HK-2 (cell line): ENCODE results near the gene PIP5KL1.

Source experiments
- DNase-seq: peaks from one replicate; pipeline ENCODE4 v3.0.0-alpha.2; 2018; ENCODE audit not compliant: unreplicated experiment

PIP5KL1 gene, protein sequence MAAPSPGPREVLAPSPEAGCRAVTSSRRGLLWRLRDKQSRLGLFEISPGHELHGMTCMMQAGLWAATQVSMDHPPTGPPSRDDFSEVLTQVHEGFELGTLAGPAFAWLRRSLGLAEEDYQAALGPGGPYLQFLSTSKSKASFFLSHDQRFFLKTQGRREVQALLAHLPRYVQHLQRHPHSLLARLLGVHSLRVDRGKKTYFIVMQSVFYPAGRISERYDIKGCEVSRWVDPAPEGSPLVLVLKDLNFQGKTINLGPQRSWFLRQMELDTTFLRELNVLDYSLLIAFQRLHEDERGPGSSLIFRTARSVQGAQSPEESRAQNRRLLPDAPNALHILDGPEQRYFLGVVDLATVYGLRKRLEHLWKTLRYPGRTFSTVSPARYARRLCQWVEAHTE

DNA sequence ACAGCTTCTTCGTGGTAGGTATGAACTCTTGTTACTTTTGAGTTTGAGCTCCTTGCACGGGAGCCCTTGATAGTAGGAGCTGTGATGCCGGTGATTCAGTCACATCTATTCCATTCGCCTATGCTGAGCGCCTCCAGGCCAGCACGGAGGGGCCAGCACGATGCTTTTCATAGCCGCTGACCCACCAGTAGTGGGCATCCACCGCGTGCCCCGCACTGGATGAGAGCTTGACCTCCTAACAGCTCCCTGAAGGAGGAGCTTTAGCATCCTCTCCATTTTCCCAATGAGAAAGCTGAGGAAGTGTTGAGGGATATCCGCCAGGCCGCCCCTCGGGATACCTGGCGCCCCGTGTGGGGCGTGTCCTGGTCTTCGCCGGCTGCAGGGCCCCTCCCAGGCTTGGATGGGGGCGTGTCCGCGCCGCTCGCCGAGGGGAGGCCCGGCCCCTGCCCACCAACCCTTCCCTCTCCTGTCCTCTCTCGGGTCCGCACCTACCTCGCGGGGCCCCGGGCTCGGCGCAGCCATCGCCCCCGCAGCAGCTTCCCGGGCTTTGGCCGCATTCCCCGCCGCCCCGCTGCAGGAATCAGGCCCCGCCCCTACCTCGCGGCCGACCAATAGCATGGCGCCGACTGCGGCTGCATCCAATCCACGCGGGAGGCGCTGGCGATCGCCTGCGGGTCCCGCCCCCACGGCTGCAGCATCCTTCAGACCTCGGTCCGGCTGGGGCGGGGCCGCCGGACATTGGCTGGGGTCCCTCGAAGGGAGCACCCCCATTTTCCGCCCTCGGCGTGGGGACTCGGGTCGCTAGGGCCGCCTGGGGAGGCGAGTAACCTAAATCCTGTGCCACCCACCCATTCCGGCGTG is at the start of gene PIP5KL1:
Gene PIP5KL1, minus strand, starts transcription at position 547 of the 861 bp plus-strand sequence. Its CDS starts 25 bp downstream, at position 522.
- peak; percentile 91 for DNase-seq

DNA sequence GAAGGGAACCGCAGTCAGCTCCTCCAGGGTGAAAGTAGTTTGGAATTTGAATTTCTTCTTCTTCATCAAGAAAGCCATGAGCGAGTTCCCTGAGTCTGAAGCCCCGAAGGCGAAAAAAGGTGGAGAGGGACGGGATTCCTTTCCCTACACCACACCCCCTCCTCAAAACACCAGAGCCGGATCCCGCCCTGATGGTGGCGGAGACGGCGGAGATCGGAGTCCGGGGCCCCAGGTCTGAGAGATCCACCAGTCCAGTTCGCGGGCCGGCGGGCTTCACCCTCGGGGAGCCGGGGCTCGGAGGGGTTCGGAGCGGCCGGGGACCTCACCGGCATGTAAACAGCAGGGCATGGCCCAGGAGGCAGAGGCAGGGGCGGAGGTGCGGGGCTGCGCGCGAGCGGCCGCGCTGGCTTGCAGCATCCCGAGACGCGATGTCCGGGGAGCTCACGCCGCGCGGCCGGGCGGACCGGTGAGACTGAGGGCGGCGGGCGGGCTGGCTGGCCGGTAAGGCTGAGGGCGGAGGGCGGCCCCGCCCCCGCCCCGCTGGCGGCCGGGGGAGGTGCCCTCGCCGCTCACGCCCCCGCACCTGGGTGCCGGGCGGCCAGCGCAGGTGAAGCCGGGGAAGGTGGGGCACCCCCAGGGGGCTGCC is 49.6 kb upstream of the PIP5KL1 start:
- peak; percentile 40 for DNase-seq

DNA sequence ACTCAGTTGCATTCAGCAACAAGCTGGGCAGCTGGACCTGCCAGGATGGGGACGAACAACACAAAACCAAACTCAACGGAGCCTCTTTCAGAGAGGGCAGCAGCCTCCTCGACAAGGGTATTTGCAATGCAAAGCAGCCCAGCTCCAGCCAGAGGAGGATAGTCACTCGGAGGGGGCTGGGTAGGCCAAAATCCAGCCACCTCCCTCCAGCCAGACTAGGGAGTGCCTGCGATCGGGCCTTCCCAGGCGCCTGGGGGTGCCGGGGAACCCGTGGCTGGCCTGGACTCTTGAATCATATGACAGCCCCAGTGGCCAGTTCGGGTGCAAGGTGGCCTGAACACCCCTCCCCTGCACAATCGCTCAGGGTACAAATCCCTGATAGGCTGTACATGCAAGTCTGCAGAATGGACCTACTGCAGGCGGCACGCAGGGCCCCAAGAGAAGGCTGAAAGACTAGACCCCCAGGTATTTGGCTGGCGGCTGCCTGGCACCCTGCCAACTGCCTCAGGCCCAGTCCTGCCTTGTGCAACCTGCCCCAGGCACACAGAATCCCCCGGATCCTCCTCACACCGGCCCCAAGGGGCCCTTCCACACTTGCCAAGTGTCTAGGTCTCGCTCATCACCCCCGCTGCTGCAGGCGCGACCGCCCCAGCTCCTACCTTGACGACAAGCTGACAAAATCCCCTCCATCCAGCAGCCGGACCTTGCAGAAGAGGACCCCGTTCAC is 48.9 kb upstream of the PIP5KL1 start:
- DNase-seq: peak; percentile 56

DNA sequence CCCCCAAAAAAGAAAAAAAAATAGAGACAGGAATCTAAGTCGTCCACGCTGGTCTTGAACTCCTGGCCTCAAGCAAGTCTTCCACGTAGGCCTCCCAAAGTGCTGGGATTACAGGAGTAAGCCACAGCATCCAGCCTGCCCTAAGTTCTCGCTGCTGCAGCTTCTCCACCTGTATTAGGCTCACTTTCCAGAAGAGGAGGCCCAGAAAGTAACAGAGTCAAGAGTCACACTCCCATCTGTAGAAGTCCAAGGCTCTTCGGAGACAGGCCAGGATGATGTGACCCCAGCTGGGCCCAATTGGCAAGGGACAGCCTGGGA is 48.4 kb upstream of the PIP5KL1 start:
- DNase-seq: no peak

DNA sequence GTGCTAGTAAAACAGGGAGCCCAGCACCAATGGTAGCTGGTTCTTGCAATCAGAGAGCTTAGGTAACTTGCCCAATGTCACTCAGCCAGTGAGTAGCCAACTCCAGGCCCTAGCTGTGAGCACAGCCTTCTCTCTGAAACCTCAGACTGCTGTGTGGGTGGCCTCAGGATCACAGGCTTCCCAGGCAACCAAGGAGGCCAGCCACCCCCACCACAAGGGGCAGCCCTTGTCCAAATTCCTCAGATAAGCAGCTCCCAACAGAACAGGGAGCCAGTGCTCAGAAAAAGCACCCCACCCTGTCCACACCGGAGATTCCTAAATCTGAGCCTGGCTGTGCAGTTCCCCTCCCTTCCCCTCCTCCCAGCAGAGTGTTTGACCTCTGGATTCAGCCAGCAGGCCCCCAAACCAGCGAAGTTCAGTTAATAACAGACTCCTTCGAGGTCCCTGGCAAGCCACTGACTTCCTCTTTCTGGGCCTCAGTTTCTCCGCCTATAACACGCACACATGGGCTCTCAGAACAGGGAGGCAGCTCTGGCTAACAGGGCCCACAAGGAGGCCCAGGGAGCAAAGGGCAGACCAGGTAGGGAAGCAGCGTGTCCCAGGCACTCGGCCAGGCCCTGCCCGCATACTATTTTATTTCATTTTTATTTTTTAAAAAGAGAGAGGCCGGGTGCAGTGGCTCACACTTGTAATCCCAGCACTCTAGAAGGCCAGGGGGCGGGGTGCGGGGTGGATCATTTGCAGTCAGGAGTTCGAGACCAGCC is 47.5 kb upstream of the PIP5KL1 start:
- DNase-seq: peak; percentile 37

DNA sequence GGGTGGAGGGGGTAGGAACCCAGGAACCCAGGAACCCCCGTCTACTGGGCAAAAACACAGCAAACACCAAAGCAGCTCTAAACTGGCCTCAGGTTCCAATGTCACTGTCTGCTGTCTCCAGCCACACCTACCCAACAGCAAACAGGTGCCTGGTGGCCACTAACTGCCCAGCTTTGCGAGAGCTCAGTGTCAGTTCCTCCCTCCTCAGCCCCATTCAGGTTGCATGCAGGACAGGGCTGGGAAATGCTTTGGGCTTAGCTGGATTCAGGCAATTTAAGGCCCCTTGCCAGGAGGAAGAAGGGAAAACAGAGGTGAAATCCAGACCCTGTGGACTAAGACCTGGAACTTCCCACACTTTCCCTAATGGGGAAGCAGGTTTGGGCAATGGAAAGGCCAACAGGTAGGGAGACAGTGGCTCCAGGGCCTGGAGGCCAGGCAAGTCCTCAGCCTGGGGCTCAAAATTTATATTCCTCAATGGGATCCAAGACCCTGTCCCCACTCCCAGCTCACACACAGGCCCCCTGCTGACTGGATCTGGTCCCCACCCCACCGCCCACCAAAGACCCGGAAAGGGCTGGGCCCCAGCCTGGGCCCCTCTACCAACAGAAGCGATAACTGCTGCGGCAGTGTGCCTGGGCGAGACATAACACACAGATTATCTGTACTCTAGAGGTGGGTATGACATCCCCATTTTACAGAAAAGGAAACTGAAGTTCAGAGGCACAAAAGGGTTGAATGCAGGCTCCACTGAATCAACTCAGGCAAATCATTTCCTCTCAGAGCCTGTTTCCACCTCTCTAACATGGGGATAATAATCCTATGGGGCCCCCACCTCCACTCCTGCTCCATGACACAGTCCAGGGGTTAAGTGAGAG is 46.7 kb upstream of the PIP5KL1 start:
- no peak for DNase-seq

DNA sequence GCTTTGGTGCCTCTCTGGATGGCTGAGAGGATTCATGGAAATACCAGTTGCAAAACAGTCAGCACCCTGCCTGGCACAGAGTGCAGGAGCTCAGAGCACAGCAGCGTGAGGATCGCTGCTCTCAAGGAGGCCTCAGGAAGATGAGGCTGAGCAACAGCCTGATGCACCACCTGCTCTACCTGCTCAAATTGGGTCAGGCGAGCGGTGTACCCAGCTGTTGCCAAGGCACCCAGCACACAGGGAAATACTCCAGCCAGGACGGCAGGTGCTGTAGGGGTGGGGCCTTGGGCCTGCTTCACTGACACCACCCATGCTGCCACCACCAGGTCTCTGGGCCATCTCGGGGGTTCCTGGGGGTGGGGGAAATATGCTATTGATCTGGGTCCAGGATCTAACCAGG is 45.9 kb upstream of the PIP5KL1 start:
- no peak for DNase-seq

DNA sequence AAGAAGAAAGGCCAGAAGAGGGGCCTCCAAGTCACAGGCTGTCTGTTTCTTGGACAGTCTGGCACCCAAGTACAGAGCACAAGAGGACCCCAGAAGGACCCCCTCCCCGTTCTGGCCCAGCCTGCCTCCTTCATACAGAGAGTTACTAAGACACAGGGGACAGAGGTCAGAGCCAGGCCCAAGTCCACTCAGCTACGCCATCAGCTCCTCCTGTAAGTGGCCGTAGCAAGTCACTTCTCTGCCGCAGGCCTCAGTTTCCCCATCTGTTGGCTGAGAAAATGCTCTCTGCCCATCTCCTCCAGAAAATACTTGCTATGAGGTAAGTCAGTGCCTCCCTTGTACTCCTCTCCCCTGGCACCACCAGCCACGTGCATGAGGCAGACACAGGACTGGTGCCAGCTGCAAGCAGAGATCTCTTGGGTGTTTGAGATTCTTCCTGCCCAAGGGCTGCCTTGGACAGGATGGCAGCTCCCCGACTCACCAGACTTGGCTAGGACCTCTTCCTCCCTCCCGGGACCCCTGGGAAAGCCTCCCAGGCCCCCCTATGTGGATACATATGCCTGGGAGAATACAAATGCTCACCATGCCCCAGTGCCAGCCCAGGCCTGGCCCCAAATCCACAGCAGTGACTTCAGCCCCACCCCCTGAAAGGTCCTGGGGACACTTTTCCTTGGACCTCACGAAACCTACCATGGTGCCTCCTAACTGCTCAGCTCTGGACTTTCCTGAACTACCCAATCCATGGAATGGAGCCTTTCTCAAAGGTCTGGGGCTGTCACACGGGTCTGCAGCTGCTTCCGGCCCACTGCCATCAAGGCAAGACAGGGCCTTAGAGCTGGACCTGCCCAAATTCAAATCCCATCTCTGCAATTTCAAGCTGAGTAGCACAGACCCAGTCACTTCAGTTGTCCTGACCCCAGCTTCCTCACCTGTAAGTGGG is 45.1 kb upstream of the PIP5KL1 start:
- DNase-seq: no peak

DNA sequence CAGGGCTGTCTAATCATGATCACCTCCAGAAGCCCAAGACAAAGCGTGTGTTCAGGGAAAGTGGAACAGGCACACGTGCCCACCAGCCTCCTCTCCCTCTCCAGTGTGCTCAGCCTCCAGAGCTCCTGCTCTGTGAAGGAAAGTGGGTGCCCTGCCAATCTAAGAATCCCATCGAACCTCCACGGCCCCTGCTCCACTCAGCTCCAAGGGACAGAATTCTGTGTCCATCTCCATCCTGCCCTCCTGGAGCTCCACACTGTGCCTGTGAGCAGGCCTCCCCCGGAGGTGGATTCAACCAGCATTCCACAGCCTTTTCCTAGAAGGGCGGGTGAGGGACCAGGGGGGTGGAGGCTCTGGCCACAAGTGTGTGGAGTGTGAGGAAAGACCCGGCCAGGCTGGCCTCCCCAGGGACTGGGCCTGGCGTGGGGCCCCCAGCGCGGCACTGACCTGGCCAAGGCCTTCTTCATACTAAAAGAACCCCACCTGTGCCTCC is 44.2 kb upstream of the PIP5KL1 start:
- no peak for DNase-seq

DNA sequence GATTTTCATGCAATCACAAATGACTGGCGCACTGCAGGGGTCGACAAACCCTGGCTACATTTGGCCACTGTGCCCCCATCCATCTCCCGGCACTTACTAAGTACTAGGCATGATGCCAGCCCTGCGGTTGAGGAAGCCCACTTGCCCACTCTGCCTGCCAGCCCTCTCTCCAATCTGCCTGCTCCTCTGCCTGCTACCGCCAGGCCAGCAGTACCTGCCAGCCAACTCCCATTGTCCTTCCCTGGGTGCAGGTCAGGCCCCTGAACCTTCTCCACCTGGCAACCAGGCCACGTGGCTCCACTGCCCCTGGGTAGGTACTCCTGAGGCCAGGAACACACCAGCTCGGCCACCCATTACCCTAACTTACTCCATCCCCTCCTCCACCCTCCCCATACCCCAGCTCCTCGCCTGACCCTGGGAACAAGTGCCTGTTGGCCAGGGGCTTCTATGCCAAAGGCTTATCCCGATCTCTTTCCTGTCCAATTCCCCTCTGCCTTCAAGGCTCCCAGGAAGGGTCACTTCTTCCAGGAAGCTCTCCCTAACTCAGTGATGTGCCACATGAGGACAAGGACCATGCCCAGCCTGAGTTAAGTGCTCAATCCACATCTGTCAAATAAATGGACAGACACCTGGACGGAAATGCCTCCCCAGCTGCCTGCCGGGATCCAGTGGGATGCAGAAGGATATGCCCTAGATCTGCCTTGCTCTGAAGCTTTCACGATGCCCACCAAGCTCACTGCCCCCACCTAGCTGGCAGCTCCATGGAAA is 43.6 kb upstream of the PIP5KL1 start:
- no peak for DNase-seq

DNA sequence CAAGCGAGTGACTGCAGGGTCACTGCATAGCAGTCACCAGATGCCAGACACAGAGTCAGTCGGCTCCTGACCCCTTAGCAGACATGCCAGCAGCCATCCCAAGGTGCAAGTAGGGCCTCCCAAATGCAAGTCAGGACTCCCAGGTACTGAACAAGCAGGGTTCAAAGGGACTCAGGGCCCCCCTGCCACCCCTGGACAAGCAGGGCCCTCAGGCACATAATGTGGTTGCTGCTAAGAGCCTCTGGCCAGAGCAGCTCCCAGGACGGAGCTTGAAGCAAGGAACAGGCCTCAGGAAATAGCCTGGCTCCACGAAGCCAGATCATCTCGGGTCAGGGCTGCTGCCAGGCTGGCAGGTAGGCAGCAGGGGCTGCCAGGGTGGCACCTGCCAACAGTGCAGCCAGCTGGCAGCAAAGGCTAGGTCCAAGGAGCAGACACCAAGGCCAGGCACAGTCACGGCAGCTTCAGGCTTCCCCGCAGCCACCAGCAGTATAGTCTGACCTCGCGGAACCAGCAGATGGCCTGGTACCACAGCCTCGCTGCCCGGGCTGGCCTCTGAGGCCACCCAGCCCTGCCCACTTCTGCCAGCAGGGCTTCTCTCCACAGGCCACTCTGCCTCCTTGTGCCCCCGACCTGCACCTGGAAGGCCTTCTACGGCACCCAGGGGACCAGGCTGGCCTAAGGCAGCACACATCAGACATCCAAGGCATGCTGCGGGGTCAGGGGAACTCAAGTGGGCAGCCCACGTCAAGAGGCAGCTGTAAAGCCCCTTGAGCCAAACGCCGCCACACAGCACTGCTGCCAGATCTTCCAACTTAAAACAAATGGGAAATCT is 42.8 kb upstream of the PIP5KL1 start:
- DNase-seq: no peak

DNA sequence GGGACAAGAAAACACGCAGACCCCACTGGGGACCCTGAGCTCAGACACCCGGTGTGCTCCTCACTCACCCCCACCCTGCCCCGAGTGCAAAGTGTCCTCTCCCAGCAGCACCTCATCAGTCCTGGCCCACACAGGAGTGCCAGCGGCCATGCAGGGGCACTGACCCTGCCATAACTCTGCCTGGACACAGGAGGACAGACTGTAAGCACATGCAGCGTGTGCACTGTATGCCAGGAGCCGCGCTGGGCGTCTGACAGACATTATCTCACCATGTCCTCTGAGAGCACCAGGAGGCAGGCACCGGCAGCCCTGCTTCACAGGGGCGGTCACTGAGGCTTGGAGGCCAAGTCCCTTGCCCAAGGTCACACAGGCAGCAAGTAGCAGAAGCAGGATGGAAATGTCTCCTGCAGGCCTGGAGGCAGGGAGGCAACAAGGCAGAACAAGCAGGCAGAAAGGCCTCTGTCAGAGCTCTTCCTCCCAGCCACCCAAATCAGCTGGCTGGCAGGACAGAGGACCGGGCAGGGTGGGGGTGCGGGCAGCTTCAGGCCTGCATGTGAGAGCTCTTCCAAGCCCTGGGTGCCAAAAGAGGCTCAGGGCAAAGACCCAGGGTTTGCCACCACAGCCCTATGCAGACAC is 41.8 kb upstream of the PIP5KL1 start:
- DNase-seq: no peak

DNA sequence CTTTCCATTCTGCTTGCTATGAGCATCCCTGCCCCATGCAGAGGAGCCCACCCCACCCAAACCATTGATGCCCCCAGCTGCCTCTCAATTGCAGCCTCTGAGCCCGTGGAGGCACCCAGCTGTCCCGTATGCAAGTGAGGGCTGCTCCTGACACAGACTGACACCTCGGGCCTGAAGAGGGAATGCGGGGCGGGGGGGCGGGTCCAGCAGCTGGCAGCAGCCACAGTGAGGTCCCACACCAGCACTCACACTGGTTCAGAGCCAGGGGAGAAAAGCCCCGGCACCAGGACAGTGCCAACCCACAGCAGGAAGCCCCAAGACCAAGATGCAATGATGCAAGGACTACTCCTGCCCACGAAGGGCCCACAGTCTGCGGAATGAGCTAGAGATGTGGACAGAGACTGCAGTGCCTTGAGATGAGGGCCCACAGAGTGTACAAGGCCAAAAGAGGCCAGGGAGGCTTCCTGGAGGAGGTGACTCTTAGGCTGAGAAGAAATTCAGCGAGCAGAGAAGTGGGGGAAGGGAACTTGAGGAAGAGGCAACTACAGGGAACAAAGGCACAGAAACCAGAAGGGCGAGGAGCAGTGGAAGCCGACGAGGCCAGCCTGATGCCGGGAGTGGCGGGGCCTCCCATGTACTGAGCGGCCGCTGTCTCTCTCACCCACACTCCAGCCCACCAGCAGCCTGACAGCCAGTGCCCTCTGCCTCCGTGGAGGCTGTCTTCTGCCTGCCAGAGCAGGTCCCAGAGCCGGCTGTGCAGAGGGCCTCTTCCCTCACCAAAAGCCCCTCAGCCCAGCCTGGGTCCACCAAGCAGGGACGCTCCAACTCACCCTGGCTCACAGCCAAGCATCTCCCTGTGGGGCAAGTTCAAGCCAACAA is 41.0 kb upstream of the PIP5KL1 start:
- no peak for DNase-seq

DNA sequence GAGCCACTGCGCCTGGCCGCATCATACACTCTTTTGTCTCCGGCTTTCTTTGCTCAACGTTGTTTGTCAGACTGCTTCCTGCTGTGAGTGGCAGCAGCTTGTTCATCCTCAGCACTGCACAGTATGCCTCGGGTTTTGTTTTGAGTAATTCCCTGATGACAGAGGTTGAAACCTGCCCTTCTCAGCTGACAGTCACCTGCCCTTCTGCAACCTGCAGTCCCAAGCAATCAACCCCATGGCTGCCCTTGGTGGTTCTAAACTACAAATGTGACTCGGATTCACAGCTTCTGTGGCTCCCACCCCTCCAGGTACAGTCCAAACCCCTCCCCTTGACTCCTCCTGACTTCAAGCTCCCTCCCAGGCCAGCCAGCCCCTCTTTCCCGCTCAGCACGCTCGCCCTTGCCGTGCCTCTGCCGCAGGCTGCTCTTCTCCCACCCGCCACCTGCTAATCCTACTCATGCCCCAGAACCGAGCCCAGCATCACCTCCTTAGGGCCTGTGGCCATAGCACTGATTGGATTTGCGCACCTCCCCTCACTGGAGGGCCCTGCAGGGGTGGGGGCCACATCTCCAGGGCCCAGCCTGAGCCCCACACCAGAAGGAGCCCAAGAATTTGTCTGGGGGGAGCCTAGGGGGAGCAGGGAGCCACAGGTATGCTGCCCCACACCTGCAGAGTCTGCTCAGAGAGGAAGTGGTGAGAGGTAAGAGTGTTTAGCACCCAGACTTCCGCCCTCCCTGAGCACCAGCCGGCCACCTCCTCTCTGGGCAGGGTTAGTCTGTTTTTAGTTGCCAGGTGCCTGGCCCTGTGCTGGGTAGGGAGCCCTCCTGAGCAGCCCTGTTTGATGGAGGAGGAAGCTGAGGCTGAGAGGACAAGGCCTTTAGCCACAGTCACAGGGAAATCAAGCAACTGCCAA is 40.1 kb upstream of the PIP5KL1 start:
- no peak for DNase-seq
